Astrocyte (in vitro differentiated cells and primary cell): ENCODE measurements around the gene POU3F1. TPM values are rescaled to one million over a fixed set of nuclear protein-coding genes. Genes with fewer than 3 reads are reported as not detected.

Experiments used
- DNase-seq: peaks from one replicate; pipeline ENCODE4 v3.0.0-alpha.2; 2010; ENCODE audit warnings: low read depth
- FAIRE-seq: peaks from 2 replicates; lab custom pipeline; 2011; peaks lifted over from hg19 to GRCh38; lab: Jason Lieb, UNC
- H2AFZ ChIP-seq: 2 replicates; pipeline ENCODE4 v1.6.0; 2012; ENCODE audit warnings: low read depth, low read length, inconsistent platforms
- H3K27ac ChIP-seq: 2 replicates; pipeline ENCODE4 v1.5.1; 2011; ENCODE audit warnings: low read depth, low read length, inconsistent platforms
- H3K27me3 ChIP-seq: 2 replicates; pipeline ENCODE4 v1.6.0; 2011; ENCODE audit warnings: low read length, inconsistent platforms; ENCODE audit not compliant: insufficient read depth
- H3K36me3 ChIP-seq: 2 replicates; pipeline ENCODE4 v1.5.1; 2011; ENCODE audit warnings: low read length, inconsistent platforms; ENCODE audit not compliant: insufficient read depth
- H3K4me1 ChIP-seq: 2 replicates; pipeline ENCODE4 v1.5.1; 2011; ENCODE audit warnings: low read length, inconsistent platforms; ENCODE audit not compliant: insufficient read depth
- H3K4me2 ChIP-seq: 2 replicates; pipeline ENCODE4 v1.6.0; 2012; ENCODE audit warnings: low read length, inconsistent platforms
- H3K4me3 ChIP-seq: 2 replicates; pipeline ENCODE4 v1.5.1; 2011; ENCODE audit warnings: low read depth, mild to moderate bottlenecking, low read length, inconsistent platforms; ENCODE audit not compliant: insufficient read depth
- H3K79me2 ChIP-seq: 2 replicates; pipeline ENCODE4 v1.6.0; 2012; ENCODE audit warnings: mild to moderate bottlenecking, low read length, inconsistent platforms; ENCODE audit not compliant: insufficient read depth
- H3K9ac ChIP-seq: 2 replicates; pipeline ENCODE4 v1.6.0; 2012; ENCODE audit warnings: mild to moderate bottlenecking, low read length, inconsistent platforms
- H3K9me3 ChIP-seq: 2 replicates; pipeline ENCODE4 v1.5.1; 2012; ENCODE audit warnings: low read depth, mild to moderate bottlenecking, low read length, inconsistent platforms; ENCODE audit not compliant: insufficient read depth
- H4K20me1 ChIP-seq: 2 replicates; pipeline ENCODE4 v1.6.0; 2012; ENCODE audit warnings: low read length, inconsistent platforms; ENCODE audit not compliant: insufficient read depth
- H3K27ac Mint-ChIP-seq: one replicate; pipeline ENCODE4 v1.8.0; 2021; ENCODE audit warnings: mild to moderate bottlenecking, mixed read lengths; ENCODE audit not compliant: unreplicated experiment
- H3K27me3 Mint-ChIP-seq: one replicate; pipeline ENCODE4 v1.8.0; 2021; ENCODE audit warnings: low read depth, mixed read lengths; ENCODE audit not compliant: unreplicated experiment
- H3K36me3 Mint-ChIP-seq: one replicate; pipeline ENCODE4 v1.8.0; 2021; ENCODE audit warnings: low read depth, mixed read lengths; ENCODE audit not compliant: unreplicated experiment
- H3K4me1 Mint-ChIP-seq: one replicate; pipeline ENCODE4 v1.8.0; 2021; ENCODE audit warnings: low read depth, mixed read lengths; ENCODE audit not compliant: unreplicated experiment
- H3K4me3 Mint-ChIP-seq: one replicate; pipeline ENCODE4 v1.8.0; 2021; ENCODE audit warnings: mild to moderate bottlenecking, moderate library complexity, mixed read lengths; ENCODE audit not compliant: unreplicated experiment
- H3K9me3 Mint-ChIP-seq: one replicate; pipeline ENCODE4 v1.8.0; 2021; ENCODE audit warnings: mild to moderate bottlenecking, mixed read lengths; ENCODE audit not compliant: unreplicated experiment
- EZH2 ChIP-seq: IDR thresholded peaks from 2 replicates; pipeline ENCODE4 v1.6.1; 2012; ENCODE audit warnings: mild to moderate bottlenecking, low read length, inconsistent platforms; ENCODE audit not compliant: insufficient read depth
- total RNA-seq: library from RNA; stranded (reverse); gene quantifications from 2 replicates; pipeline ENCODE4 v1.2.1, GENCODE V29; 2021
- TF ChIP-seq, protein P1 (sequence below): IDR thresholded peaks from 2 replicates; pipeline ENCODE4 v1.5.1; 2011; ENCODE audit warnings: low read depth, mild to moderate bottlenecking, inconsistent platforms, low read length, moderate library complexity; ENCODE audit not compliant: insufficient read depth

The POU3F1 gene
- total RNA-seq, 1 donor from 2014 or later: 2.3 TPM

DNA sequence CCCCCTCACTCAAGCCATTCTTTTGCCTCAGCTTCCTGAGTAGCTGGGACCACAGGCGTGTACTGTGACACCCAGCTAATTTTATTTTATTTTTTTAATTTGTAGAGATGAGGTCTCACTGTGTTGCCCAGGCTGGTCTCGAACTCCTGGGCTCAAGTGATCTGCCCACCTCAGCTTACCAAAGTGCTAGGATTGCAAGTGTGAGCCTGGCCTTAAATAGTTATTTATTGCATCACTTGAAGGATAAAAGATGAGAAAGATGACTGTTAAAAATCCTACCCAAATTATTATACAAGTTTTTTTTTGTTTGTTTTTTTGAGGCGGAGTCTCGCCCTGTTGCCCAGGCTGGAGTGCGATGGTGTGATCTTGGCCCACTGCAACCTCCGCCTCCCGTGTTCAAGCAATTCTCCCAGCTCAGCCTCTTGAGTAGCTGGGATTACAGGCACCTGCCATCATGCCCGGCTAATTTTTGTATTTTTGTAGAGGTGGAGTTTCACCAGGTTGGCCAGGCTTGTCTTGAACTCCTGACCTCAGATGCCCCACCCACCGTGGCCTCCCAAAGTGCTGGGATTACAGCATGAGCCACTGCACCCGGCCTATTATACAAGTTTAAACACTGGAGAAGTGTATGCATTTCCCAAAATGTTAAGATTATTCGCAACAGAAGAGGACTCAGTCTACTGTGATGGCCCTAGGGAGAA lies 31.7 kb downstream of the POU3F1 start:
- TF ChIP-seq, protein P1, sequence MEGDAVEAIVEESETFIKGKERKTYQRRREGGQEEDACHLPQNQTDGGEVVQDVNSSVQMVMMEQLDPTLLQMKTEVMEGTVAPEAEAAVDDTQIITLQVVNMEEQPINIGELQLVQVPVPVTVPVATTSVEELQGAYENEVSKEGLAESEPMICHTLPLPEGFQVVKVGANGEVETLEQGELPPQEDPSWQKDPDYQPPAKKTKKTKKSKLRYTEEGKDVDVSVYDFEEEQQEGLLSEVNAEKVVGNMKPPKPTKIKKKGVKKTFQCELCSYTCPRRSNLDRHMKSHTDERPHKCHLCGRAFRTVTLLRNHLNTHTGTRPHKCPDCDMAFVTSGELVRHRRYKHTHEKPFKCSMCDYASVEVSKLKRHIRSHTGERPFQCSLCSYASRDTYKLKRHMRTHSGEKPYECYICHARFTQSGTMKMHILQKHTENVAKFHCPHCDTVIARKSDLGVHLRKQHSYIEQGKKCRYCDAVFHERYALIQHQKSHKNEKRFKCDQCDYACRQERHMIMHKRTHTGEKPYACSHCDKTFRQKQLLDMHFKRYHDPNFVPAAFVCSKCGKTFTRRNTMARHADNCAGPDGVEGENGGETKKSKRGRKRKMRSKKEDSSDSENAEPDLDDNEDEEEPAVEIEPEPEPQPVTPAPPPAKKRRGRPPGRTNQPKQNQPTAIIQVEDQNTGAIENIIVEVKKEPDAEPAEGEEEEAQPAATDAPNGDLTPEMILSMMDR: no peak
- no peak for TF ChIP-seq EZH2
- Mint-ChIP-seq H3K4me1 (peaks cover 22% of the 10 kb centered on the region), H3K27me3 (no peaks in the 10 kb centered on the region), H3K4me3 (no peak overlapping the region), H3K9me3 (no peaks in the 10 kb centered on the region), H3K27ac (peak overlapping the region; percentile 18), H3K36me3 (peaks cover 4% of the 10 kb centered on the region)
- Histone ChIP-seq H4K20me1 (peaks cover 49% of the 10 kb centered on the region), H3K9me3 (no peaks in the 10 kb centered on the region), H3K9ac (peak overlapping the region; percentile 51), H3K4me2 (no peak overlapping the region), H2AFZ (no peak overlapping the region), H3K79me2 (peaks cover 59% of the 10 kb centered on the region), H3K4me3 (no peak overlapping the region), H3K27ac (no peak overlapping the region), H3K36me3 (peaks cover 42% of the 10 kb centered on the region), H3K27me3 (no peaks in the 10 kb centered on the region), H3K4me1 (peaks cover 5% of the 10 kb centered on the region)
- no peak for FAIRE-seq
- DNase-seq: no peak

DNA sequence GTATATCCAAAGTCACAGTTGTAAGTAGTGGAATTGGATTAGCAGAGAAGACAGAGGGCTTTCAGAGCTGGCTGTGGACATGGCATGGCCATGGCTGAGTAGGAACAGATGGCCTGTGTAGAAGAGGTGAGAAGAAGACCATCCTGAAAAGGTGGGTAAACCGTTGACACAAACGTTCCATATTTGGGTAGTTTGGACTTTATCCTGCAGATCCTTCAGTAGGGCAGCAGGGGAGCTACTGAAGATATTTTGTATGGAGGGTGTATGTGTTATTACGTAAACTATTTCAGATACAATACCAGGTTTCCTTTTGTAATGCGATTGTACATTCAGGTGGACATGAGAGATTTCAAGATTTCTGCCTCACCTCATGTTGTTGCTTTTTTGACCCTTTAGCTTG lies 32.4 kb downstream of the POU3F1 start:
- Histone ChIP-seq H3K4me3 (peak overlapping the region; percentile 92), H3K27ac (no peak overlapping the region), H4K20me1 (peaks cover 45% of the 10 kb centered on the region), H2AFZ (no peak overlapping the region), H3K79me2 (peaks cover 58% of the 10 kb centered on the region), H3K27me3 (no peaks in the 10 kb centered on the region), H3K36me3 (peaks cover 37% of the 10 kb centered on the region), H3K9ac (peak overlapping the region; percentile 98), H3K4me2 (peak overlapping the region; percentile 86), H3K9me3 (no peaks in the 10 kb centered on the region), H3K4me1 (peaks cover 11% of the 10 kb centered on the region)
- Mint-ChIP-seq H3K36me3 (peaks cover 4% of the 10 kb centered on the region), H3K4me1 (peaks cover 26% of the 10 kb centered on the region), H3K9me3 (no peaks in the 10 kb centered on the region), H3K4me3 (peak overlapping the region; percentile 95), H3K27ac (peak overlapping the region; percentile 10), H3K27me3 (no peaks in the 10 kb centered on the region)
- DNase-seq: no peak
- TF ChIP-seq, protein P1: peak; percentile 9
- TF ChIP-seq EZH2: no peak
- FAIRE-seq: no peak

DNA sequence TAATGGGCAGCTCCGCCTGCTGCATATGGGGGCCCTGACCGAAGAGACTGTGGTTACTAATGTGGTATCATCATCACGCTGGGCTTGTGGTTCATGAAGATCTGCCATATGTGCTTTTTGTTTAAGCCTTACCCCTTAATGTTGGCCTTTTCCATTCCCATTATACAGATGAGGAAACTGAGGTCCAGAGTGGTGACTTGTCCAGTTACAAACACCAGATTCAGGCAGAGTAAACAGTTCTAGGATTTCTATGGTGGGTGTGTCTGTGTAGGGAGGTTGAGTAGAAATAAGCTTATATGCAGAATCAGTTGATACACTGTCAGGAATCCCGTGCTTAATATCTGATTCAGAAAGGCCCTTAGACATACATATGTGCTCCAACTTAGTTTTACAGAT lies 33.4 kb downstream of the POU3F1 start:
- DNase-seq (peak; percentile 75), FAIRE-seq (no peak)
- peak overlapping the region; percentile 95 for H3K27ac ChIP-seq

More for the DNA sequence above, 33.4 kb downstream of the POU3F1 start:
- H3K9me3 Mint-ChIP-seq: no peaks in the 10 kb centered on the region
- H3K4me3 Mint-ChIP-seq: peak overlapping the region; percentile 95
- no peak for TF ChIP-seq EZH2
- TF ChIP-seq, protein P1: no peak
- no peaks in the 10 kb centered on the region for H3K27me3 Mint-ChIP-seq
- peaks cover 45% of the 10 kb centered on the region for H4K20me1 ChIP-seq
- H3K9me3 ChIP-seq: no peaks in the 10 kb centered on the region
- peaks cover 17% of the 10 kb centered on the region for H3K4me1 ChIP-seq
- peak overlapping the region; percentile 98 for H3K9ac ChIP-seq
- H2AFZ ChIP-seq: peak overlapping the region; percentile 88
- H3K27me3 ChIP-seq: no peaks in the 10 kb centered on the region
- H3K36me3 ChIP-seq: peaks cover 28% of the 10 kb centered on the region
- H3K79me2 ChIP-seq: peaks cover 56% of the 10 kb centered on the region
- H3K4me2 ChIP-seq: peak overlapping the region; percentile 86
- no peaks in the 10 kb centered on the region for H3K36me3 Mint-ChIP-seq
- peaks cover 27% of the 10 kb centered on the region for H3K4me1 Mint-ChIP-seq
- H3K4me3 ChIP-seq: peak overlapping the region; percentile 92
- H3K27ac Mint-ChIP-seq: peak overlapping the region; percentile 96
